GM18909 (cell line): ENCODE results near the gene STRA6.

Source experiments
- ATAC-seq: cut with Tn5 transposase; IDR thresholded peaks from one replicate; pipeline ENCODE4 v1.9.1; 2021; ENCODE audit warnings: mild to moderate bottlenecking; ENCODE audit not compliant: unreplicated experiment, poor library complexity

STRA6 gene

GRCh38 chr15:74202452-74203401 lies at the start of gene STRA6:
TSS of gene STRA6 (minus strand) at chr15:74202787. CDS start at chr15:74202267, 520 bp downstream.
- no peak for ATAC-seq

- ATAC-seq, result no peak
These were observed 49.7 kb upstream of the STRA6 start for GRCh38 chr15:74252291-74252690.

- no peak for ATAC-seq
These were observed 48.7 kb upstream of the STRA6 start for GRCh38 chr15:74251131-74251811.

GRCh38 chr15:74250266-74250665 lies 47.7 kb upstream of the STRA6 start:
- ATAC-seq, result no peak

- ATAC-seq, result no peak
These were observed 42.9 kb upstream of the STRA6 start for GRCh38 chr15:74245342-74245931.

- no peak for ATAC-seq
These were observed 42.3 kb upstream of the STRA6 start for GRCh38 chr15:74244822-74245341.

GRCh38 chr15:74243431-74243830 lies 40.8 kb upstream of the STRA6 start:
- ATAC-seq, result no peak

GRCh38 chr15:74242441-74243185 lies 40.0 kb upstream of the STRA6 start:
- ATAC-seq, result no peak

- ATAC-seq, result no peak
These were observed 38.5 kb upstream of the STRA6 start for GRCh38 chr15:74240897-74241614.

- no peak for ATAC-seq
These were observed 37.5 kb upstream of the STRA6 start for GRCh38 chr15:74240002-74240568.

GRCh38 chr15:74239051-74239705 lies 36.6 kb upstream of the STRA6 start:
- ATAC-seq, result no peak

- no peak for ATAC-seq
These were observed 33.4 kb upstream of the STRA6 start, which contains the start of gene CCDC33 for GRCh38 chr15:74235962-74236361. TSS of gene CCDC33 (plus strand) at chr15:74236326. CDS start at chr15:74236720, 394 bp downstream.

GRCh38 chr15:74234598-74234875 lies 31.9 kb upstream of the STRA6 start:
- no peak for ATAC-seq

- ATAC-seq, result no peak
These were observed 31.4 kb upstream of the STRA6 start for GRCh38 chr15:74233851-74234597.

- ATAC-seq, result no peak
These were observed 30.8 kb upstream of the STRA6 start for GRCh38 chr15:74233373-74233772.

GRCh38 chr15:74231475-74231874 lies 28.9 kb upstream of the STRA6 start:
- no peak for ATAC-seq

GRCh38 chr15:74229686-74230085 lies 27.1 kb upstream of the STRA6 start:
- no peak for ATAC-seq

- no peak for ATAC-seq
These were observed 26.1 kb upstream of the STRA6 start for GRCh38 chr15:74228723-74229081.
